HUES48 (cell line): ENCODE measurements around the gene WIPF1.

Source experiments
- H3K27ac ChIP-seq: one replicate; pipeline ENCODE4 v1.7.0; 2013; ENCODE audit warnings: low read depth, low read length, inconsistent platforms
- H3K27me3 ChIP-seq: 2 replicates; pipeline ENCODE4 v1.6.1; 2013; ENCODE audit warnings: mild to moderate bottlenecking, low read length; ENCODE audit not compliant: control insufficient read depth, insufficient read depth
- H3K36me3 ChIP-seq: 2 replicates; pipeline ENCODE4 v1.6.1; 2013; ENCODE audit warnings: low read length; ENCODE audit not compliant: control insufficient read depth, insufficient read depth
- H3K4me1 ChIP-seq: 2 replicates; pipeline ENCODE4 v1.6.1; 2013; ENCODE audit warnings: mild to moderate bottlenecking, low read length; ENCODE audit not compliant: control insufficient read depth, insufficient read depth
- H3K4me3 ChIP-seq: 2 replicates; pipeline ENCODE4 v1.5.1; 2013; ENCODE audit warnings: mild to moderate bottlenecking, low read depth, low read length
- H3K9ac ChIP-seq: 2 replicates; pipeline ENCODE4 v1.6.1; 2013; ENCODE audit warnings: mild to moderate bottlenecking, low read depth, low read length, moderate library complexity
- H3K9me3 ChIP-seq: 2 replicates; pipeline ENCODE4 v1.6.1; 2013; ENCODE audit warnings: low read length; ENCODE audit not compliant: control insufficient read depth, insufficient read depth

The WIPF1 gene

DNA sequence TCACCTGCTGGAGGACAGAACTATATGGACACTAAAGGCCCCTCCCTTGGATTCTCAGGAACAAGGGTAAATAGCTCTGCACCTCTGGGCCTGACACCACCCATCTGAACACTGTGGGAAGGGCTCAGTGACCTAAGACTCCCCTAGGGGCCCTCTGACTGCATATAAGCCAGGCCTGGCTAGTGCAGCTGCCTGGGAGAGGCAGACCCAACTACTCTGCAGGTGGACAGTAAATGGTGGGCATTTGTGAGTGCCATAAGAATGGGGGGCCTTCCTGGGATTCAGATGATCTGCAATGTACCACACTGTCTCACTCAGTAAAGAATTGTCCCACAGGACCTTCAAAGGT, 11.2 kb upstream of the WIPF1 start:
- H3K4me1 ChIP-seq = no peaks in the 10 kb centered on the region
- H3K27ac ChIP-seq = no peak overlapping the region
- H3K36me3 ChIP-seq = no peaks in the 10 kb centered on the region
- H3K9me3 ChIP-seq = no peaks in the 10 kb centered on the region
- no peak overlapping the region for H3K9ac ChIP-seq
- no peak overlapping the region for H3K4me3 ChIP-seq
- no peaks in the 10 kb centered on the region for H3K27me3 ChIP-seq

DNA sequence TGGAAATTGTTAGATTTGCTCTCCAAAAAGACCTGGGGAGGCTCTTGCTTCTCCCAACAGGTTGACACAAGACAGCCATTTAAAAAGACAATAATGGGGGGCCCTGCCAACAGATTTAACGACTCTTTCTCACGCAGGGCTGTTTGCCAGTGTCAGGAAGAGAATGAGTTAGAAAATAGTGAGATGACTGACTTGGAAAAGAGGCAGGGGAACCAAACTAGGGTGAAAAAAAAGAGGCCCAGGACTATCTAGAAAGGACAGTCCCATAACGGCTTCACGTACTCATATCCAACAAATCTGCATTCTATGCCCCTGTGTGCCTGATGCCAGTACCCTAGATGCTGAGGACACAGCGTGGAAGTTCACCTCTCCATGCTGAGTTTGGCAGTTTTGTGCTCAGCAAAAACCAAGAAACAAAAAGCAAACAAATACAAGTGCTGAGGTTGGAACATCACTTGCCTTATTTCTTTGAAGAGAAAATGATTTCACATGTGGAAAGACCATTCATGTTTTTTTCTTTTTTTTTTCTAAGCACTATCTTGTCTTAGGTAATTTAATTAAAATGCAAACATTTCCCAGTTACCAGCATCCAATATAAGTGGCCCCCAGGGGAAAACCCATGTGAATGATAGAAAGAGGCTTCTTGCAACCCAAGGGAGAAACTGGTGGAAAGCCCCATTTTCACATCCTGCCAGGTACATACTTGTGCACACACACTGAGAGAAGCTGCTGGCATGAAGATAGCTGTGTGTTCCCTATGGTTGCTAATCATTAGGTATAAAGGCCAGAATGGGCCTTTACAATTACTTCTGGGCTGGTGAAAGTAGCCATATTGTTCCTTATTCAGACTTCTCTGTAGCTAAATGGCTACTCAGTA, 10.6 kb upstream of the WIPF1 start:
- H3K9ac ChIP-seq = no peak overlapping the region

DNA sequence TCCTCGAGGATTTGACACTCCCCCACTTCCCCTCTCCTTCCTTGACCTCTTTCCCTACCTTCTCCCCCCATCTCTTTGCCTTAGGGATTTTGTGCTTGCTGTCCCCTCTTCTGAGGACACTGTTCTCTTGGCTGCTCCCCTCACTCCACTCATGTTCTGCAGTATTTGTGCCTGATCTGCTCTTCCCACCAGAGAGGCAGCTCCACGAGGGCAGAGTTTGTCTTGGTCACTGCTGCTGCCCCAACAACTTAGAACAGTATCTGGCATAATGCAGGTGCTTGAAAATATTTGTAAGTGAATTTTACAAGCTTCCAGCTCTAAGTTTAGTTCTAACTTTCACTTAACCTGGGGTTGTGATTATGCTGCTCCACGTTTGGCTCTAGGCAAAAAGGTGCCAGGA, 10.0 kb upstream of the WIPF1 start:
- H3K4me1 ChIP-seq = no peaks in the 10 kb centered on the region
- H3K27ac ChIP-seq = no peak overlapping the region
- no peak overlapping the region for H3K4me3 ChIP-seq
- no peaks in the 10 kb centered on the region for H3K9me3 ChIP-seq
- H3K36me3 ChIP-seq = no peaks in the 10 kb centered on the region
- no peaks in the 10 kb centered on the region for H3K27me3 ChIP-seq
- no peak overlapping the region for H3K9ac ChIP-seq

More for the DNA sequence above, 10.6 kb upstream of the WIPF1 start:
- no peaks in the 10 kb centered on the region for H3K9me3 ChIP-seq
- H3K36me3 ChIP-seq = no peaks in the 10 kb centered on the region
- no peak overlapping the region for H3K4me3 ChIP-seq
- no peaks in the 10 kb centered on the region for H3K27me3 ChIP-seq
- no peak overlapping the region for H3K27ac ChIP-seq
- no peaks in the 10 kb centered on the region for H3K4me1 ChIP-seq

DNA sequence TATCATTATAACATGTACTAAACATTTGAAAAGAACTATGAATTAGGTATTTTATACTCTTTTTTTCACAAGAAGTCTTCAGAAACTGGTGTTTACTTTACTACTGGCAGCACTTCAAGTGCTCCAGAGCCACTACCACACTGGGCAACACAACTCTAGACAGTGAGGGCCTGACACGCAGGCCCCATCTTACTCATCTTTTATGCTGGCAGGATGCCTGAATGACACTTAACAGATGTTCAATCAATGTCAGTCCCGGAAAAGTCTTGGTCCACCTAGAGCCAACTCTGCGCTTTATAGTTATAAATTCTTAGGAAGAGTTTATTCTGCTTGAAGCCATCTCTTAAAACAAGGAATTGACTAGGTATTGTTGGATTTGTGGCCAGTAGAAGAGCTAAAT, 8.7 kb upstream of the WIPF1 start:
- Histone ChIP-seq H3K4me3 (no peak overlapping the region), H3K9me3 (no peaks in the 10 kb centered on the region), H3K27ac (no peak overlapping the region), H3K9ac (no peak overlapping the region), H3K36me3 (no peaks in the 10 kb centered on the region), H3K4me1 (no peaks in the 10 kb centered on the region), H3K27me3 (no peaks in the 10 kb centered on the region)

DNA sequence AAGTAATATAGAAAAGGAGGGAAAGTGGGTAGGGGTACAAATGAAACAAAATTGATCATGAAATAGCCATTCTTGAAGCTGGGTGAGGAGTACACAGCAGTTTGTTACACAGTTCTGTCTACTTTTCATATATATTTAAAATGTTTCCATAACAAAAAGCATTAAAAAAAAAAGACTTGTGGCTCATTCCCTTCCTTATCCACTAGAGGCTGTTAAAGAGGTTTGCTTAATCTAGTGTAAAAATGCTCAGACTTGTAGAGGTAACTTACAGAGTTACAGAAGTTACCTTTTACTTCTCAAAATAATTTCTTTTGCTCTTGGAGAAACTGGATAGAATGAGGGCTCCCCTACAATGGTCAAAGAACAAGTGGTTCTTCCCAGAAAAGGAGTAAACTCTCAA, 8.1 kb upstream of the WIPF1 start:
- no peaks in the 10 kb centered on the region for H3K4me1 ChIP-seq
- H3K27me3 ChIP-seq = no peaks in the 10 kb centered on the region
- H3K4me3 ChIP-seq = no peak overlapping the region
- no peaks in the 10 kb centered on the region for H3K9me3 ChIP-seq
- H3K36me3 ChIP-seq = no peaks in the 10 kb centered on the region
- no peak overlapping the region for H3K9ac ChIP-seq
- H3K27ac ChIP-seq = no peak overlapping the region

DNA sequence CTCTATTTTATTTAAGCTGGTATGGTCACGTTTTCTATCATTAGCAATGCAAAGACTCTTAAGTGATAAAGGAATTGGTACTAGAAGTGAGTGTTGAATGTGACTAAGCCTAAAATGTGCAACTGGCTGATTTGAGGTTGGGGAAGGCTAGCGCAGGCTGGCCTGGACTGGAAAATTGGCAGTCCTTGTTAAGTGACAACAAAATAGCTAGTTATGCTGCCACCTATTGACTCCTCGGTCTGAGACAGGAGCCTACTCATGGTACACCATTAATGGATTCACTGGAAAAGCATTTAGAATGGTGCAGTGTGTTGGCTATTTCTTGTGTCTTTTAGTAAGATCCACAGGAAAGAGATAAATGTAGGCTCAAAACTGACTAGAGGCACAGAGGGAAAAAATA, 5.7 kb upstream of the WIPF1 start:
- Histone ChIP-seq H3K9me3 (no peaks in the 10 kb centered on the region), H3K27ac (no peak overlapping the region), H3K4me3 (no peak overlapping the region), H3K36me3 (no peaks in the 10 kb centered on the region), H3K9ac (no peak overlapping the region), H3K4me1 (no peaks in the 10 kb centered on the region), H3K27me3 (no peaks in the 10 kb centered on the region)

DNA sequence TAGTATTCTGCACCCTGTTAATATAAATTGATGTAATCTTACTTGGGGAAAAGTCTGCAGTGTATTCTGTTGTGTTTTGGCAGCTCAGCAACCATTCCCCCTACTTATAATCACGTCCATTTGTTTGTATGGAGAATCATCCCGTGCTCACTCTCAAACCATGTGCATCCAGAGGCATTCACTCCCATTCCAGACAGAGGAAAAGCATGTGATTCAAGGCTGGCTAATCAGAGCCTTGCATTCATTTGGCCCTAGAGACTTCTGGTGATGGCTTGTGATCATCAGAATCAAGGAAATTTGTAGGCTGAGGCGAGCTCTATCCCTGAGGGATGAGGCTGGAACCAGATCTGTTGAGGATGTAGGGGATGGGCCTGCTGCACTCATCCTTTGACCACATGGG, 5.1 kb upstream of the WIPF1 start:
- Histone ChIP-seq H3K27ac (no peak overlapping the region), H3K4me1 (no peaks in the 10 kb centered on the region)

DNA sequence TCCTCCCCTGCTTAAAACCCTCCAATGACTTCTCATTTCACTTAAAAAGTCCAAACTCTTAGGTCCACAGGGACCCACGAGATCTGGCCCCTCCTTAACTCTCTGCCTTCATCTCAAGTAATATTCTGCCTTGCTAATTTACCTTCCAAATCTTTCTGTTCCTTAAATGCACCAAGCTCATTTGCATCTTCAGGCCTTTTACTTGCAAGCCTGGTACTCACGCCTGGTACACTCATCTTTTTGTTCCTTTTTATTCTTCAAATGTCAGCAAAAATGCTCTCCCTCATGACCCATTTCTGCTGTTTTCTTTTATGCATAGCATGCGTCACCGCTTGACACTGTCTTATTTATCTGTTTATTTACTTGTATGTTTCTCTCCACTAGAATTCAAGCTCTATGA, 2.7 kb upstream of the WIPF1 start:
- Histone ChIP-seq H3K27ac (no peak overlapping the region), H3K4me1 (no peaks in the 10 kb centered on the region), H3K36me3 (no peaks in the 10 kb centered on the region), H3K9me3 (no peaks in the 10 kb centered on the region), H3K27me3 (no peaks in the 10 kb centered on the region), H3K4me3 (no peak overlapping the region), H3K9ac (no peak overlapping the region)

More for the DNA sequence above, 5.1 kb upstream of the WIPF1 start:
- no peak overlapping the region for H3K4me3 ChIP-seq
- H3K9ac ChIP-seq = no peak overlapping the region
- no peaks in the 10 kb centered on the region for H3K36me3 ChIP-seq
- H3K27me3 ChIP-seq = no peaks in the 10 kb centered on the region
- no peaks in the 10 kb centered on the region for H3K9me3 ChIP-seq

DNA sequence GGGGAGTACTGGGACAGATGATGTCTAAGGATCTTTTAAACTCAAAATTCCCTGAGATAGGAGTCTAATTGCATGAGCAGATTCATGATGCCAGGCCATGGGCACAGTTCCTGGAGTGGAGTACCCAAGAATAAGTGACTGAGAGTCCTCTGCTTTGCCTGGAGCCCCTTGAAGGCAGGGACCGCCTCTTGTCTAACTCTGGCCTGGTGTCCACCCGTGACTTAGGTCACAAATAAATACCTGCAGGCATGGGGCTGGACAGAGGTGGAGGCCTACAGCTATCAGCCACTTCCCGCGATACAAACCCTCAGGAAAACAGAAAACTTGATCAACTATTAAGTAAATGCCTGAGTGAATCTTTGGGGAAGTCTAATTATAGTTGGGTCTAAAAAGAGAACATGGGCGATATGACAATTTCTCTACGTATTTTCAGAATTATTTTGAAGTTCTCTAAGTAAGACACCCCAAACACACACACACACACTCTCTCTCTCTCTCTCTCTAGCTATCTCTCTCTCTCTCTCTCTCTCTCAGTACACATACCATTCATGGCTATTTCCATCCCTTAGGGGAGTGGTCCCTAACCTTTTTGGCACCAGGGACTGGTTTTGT, 1.8 kb upstream of the WIPF1 start:
- Histone ChIP-seq H3K27me3 (no peaks in the 10 kb centered on the region), H3K9me3 (no peaks in the 10 kb centered on the region), H3K9ac (no peak overlapping the region), H3K4me1 (peaks cover under 1% of the 10 kb centered on the region; the same call in 1 of the 2 replicates), H3K4me3 (no peak overlapping the region), H3K27ac (no peak overlapping the region), H3K36me3 (no peaks in the 10 kb centered on the region)

DNA sequence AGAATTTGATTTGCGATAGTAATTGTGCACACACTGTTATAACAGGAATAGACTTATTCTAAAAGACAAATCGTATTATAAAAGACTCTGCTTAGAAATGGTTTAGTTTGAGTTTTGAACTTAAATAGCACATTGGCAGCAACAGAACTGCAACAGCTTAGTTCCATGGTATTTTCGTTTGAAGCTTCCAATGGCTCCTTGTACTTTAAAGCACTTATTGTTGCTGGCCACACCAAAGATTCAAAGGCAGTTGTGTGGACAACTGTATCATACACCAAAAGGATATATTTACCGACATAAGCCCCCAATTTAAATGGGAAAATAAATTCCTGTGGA, 627 bp downstream of the WIPF1 start:
- H3K9ac ChIP-seq = no peak overlapping the region
- H3K4me3 ChIP-seq = no peak overlapping the region
- H3K27me3 ChIP-seq = no peaks in the 10 kb centered on the region
- H3K9me3 ChIP-seq = no peaks in the 10 kb centered on the region
- H3K4me1 ChIP-seq = peaks cover 15% of the 10 kb centered on the region
- no peaks in the 10 kb centered on the region for H3K36me3 ChIP-seq
- H3K27ac ChIP-seq = no peak overlapping the region

DNA sequence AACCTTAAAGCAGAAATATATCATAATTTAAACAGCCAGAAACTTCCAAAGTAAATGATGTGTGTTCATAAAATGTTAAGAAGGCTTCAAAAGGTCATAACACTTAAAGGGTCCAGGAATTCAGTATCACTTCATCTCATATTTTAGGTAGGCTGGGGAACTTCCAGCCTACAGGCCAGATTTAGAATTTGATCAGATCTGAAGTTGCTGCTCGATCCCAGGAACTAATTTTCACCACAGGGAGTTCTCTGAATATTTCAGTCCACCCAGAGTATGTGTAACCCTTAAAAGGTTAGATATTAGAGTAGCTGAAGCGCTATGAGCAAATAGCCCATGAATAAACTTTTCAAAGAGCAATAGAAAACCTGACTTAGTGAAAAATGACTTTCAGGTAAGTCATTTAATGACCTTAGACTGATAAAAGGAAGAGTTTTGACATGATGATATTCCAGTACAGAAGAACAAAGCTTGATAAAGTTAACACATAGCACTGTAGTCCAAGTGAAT, 1.7 kb downstream of the WIPF1 start:
- Histone ChIP-seq H3K4me3 (no peak overlapping the region), H3K27me3 (no peaks in the 10 kb centered on the region), H3K9ac (no peak overlapping the region), H3K36me3 (no peaks in the 10 kb centered on the region), H3K9me3 (no peaks in the 10 kb centered on the region), H3K4me1 (peaks cover 15% of the 10 kb centered on the region), H3K27ac (no peak overlapping the region)
